A549 (cell line): ENCODE measurements around the gene LBHD2. TPM values are rescaled to one million over a fixed set of nuclear protein-coding genes. Genes with fewer than 3 reads are reported as not detected.

Experiments used
- ATAC-seq, 2 experiments: fragments of 200-7000 bp in 1 of 2; fragments of >200 bp in 1 of 2; cut with Nextera tagmentation in 1 of 2; cut with Tn5 transposase in 1 of 2; 3 replicates each; pipeline versions ENCODE4 v1.8.0 to v1.9.1; 2018 to 2020; ENCODE audit warnings: mild to moderate bottlenecking in 1 of 2, moderate library complexity in 1 of 2
- CTCF ChIA-PET: fragments of 300-600 bp; sonication (Branson Sonifier 250); formaldehyde crosslinking; extraction: SDS; loops from one replicate; lab custom pipeline; 2021; ENCODE audit warnings: antibody characterized with exemption, inconsistent platforms; lab: Yijun Ruan, JAX
- POLR2A ChIA-PET: fragments of 350-600 bp; formaldehyde crosslinking; extraction: SDS; loops from one replicate; lab custom pipeline; 2021; ENCODE audit warnings: antibody characterized with exemption, inconsistent platforms; lab: Yijun Ruan, JAX
- DNase-seq, 2 experiments: peaks; one replicate each; pipeline versions ENCODE4 v3.0.0 to v3.0.0-alpha.2; 2011 to 2016; ENCODE audit warnings: low read depth in 1 of 2, low spot score in 1 of 2
- FAIRE-seq: peaks from 2 replicates; lab custom pipeline; 2011; peaks lifted over from hg19 to GRCh38; lab: Jason Lieb, UNC
- H3K27ac ChIP-seq, 2 experiments: fragments of >200 bp; sonication (Bioruptor Twin); formaldehyde crosslinking; 3 replicates each; pipeline ENCODE4 v1.5.1; 2016 to 2017
- H3K4me1 ChIP-seq: fragments of >200 bp; sonication (Bioruptor Twin); formaldehyde crosslinking; 3 replicates; pipeline ENCODE4 v1.6.1; 2016
- H3K4me2 ChIP-seq: fragments of >200 bp; sonication (Bioruptor Twin); formaldehyde crosslinking; 3 replicates; pipeline ENCODE4 v1.6.1; 2016
- H3K4me3 ChIP-seq: fragments of >200 bp; sonication (Bioruptor Twin); formaldehyde crosslinking; 3 replicates; pipeline ENCODE4 v1.5.1; 2016
- H3K9me3 ChIP-seq: fragments of >200 bp; sonication (Bioruptor Twin); formaldehyde crosslinking; 3 replicates; pipeline ENCODE4 v1.6.1; 2016
- BCL3 ChIP-seq: fragments of >200 bp; sonication (Bioruptor Twin); formaldehyde crosslinking; IDR thresholded peaks from 3 replicates; pipeline ENCODE4 v1.6.1; 2016
- CBX2 ChIP-seq: fragments of 200-600 bp; sonication (generic); IDR thresholded peaks from 2 replicates; pipeline ENCODE4 v1.6.1; 2016; ENCODE audit warnings: low read depth, mild to moderate bottlenecking, borderline replicate concordance
- CEBPB ChIP-seq, 2 experiments: fragments of >200 bp in 1 of 2; sonication (Bioruptor Twin) in 1 of 2; formaldehyde crosslinking in 1 of 2; IDR thresholded peaks; 2 replicates each; pipeline ENCODE4 v1.6.1; 2012 to 2016
- CHD2 ChIP-seq: fragments of 150-350 bp; IDR thresholded peaks from 2 replicates; pipeline ENCODE4 v1.6.1; 2014; ENCODE audit warnings: low read length; ENCODE audit not compliant: partially characterized antibody
- CHD4 ChIP-seq: fragments of 200-600 bp; sonication (generic); IDR thresholded peaks from 2 replicates; pipeline ENCODE4 v1.6.1; 2016; ENCODE audit warnings: antibody characterized with exemption, mild to moderate bottlenecking, borderline replicate concordance
- EHMT2 ChIP-seq: fragments of 200-600 bp; sonication (generic); IDR thresholded peaks from 2 replicates; pipeline ENCODE4 v1.6.1; 2016; ENCODE audit warnings: antibody characterized with exemption, low read depth, mild to moderate bottlenecking, moderate library complexity
- ELK1 ChIP-seq: fragments of 150-350 bp; IDR thresholded peaks from 2 replicates; pipeline ENCODE4 v1.6.1; 2014; ENCODE audit warnings: low read depth, mild to moderate bottlenecking, low read length
- GATA3 ChIP-seq: IDR thresholded peaks from 2 replicates; pipeline ENCODE4 v1.6.1; 2012; ENCODE audit warnings: borderline replicate concordance
- HMGXB4 ChIP-seq: fragments of 250-450 bp; sonication (Bioruptor Pico); IDR thresholded peaks from 2 replicates; pipeline ENCODE4 v1.5.0; 2021; ENCODE audit warnings: mild to moderate bottlenecking, moderate library complexity, borderline replicate concordance
- HOXA7 ChIP-seq: fragments of 250-450 bp; sonication (Bioruptor Pico); IDR thresholded peaks from 2 replicates; pipeline ENCODE4 v1.5.0; 2020; ENCODE audit warnings: mild to moderate bottlenecking, moderate library complexity
- HOXB5 ChIP-seq: fragments of 250-450 bp; sonication (Bioruptor Pico); IDR thresholded peaks from 2 replicates; pipeline ENCODE4 v1.5.0; 2020; ENCODE audit warnings: mild to moderate bottlenecking, moderate library complexity
- KDM1A ChIP-seq: fragments of 200-600 bp; sonication (generic); IDR thresholded peaks from 2 replicates; pipeline ENCODE4 v1.6.1; 2016; ENCODE audit warnings: low read depth, mild to moderate bottlenecking
- MAFK ChIP-seq: fragments of 450-650 bp; IDR thresholded peaks from 2 replicates; pipeline ENCODE4 v1.6.1; 2014; ENCODE audit not compliant: partially characterized antibody
- MAX ChIP-seq: IDR thresholded peaks from 2 replicates; pipeline ENCODE4 v1.6.1; 2012
- NPAS2 ChIP-seq: fragments of 250-450 bp; sonication (Bioruptor Pico); IDR thresholded peaks from 2 replicates; pipeline ENCODE4 v1.8.0; 2022; ENCODE audit warnings: mild to moderate bottlenecking, moderate library complexity, borderline replicate concordance
- RCOR1 ChIP-seq: fragments of 150-350 bp; IDR thresholded peaks from 2 replicates; pipeline ENCODE4 v1.6.1; 2014; ENCODE audit warnings: antibody characterized with exemption, low read length, low read depth
- REST ChIP-seq: fragments of 200-600 bp; sonication (generic); IDR thresholded peaks from 2 replicates; pipeline ENCODE4 v1.6.1; 2016; ENCODE audit warnings: antibody characterized with exemption, mild to moderate bottlenecking, moderate library complexity
- RFX5 ChIP-seq: fragments of 450-650 bp; IDR thresholded peaks from 2 replicates; pipeline ENCODE4 v1.7.1; 2014; ENCODE audit warnings: antibody characterized with exemption, mild to moderate bottlenecking, moderate library complexity
- TFCP2L1 ChIP-seq: fragments of 250-450 bp; sonication (Bioruptor Pico); IDR thresholded peaks from 2 replicates; pipeline ENCODE4 v1.5.0; 2021; ENCODE audit warnings: mild to moderate bottlenecking
- WGBS: methylation state at CpG from one replicate; pipeline ENCODE4 v1.1.6; 2017; ENCODE audit errors: missing lambda C conversion rate; 5-methylcytosine and 5-hydroxymethylcytosine counted together
- polyA plus RNA-seq, 4 experiments: library from polyadenylated mRNA; depleted of rRNA in 3 of 4; stranded (reverse); fragments of >200 nt; fragmentation: RNase III in 1 of 4; extraction: RNeasy Plus Mini Kit Qiagen cat#74134 plus additional on column Dnase treatment in 1 of 4; gene quantifications; 2 replicates in 3 of 4; 3 replicates in 1 of 4; pipeline ENCODE4 v1.2.3, GENCODE V29; 2011 to 2017

Gene LBHD2
- polyA plus RNA-seq, 2 of the 4 experiments (the other 2 are of a cell fraction), result not detected

GRCh38 chr14:103097994-103098957, 14.3 kb downstream of the LBHD2 start:
- peak in 1 of 2 experiments; percentile 4; a peak in 1 of 6 replicates for ATAC-seq
- WGBS, result 71% methylated on average over 30 of the region's 31 CpGs
- CTCF ChIA-PET, result interaction anchor here (0.6 to 14.0 kb wide), 11 partner anchors 7 to 404 kb away, joined by 3 to 544 read pairs (median 22); partner anchors contain the start of gene TNFAIP2

GRCh38 chr14:103099081-103099732, 15.2 kb downstream of the LBHD2 start:
- TF ChIP-seq NPAS2 (no peak), TFCP2L1 (no peak), RCOR1 (no peak), CEBPB (IDR thresholded peaks at IDR 0.05) (peak; percentile 69 to 89), KDM1A (no peak), MAX (peak; percentile 32; the same call in 1 of the 2 replicates), ELK1 (no peak), GATA3 (0 out of 2 replicates have a peak, but pooled peaks have one; percentile 21)
- CTCF ChIA-PET, result interaction anchor here (0.6 to 14.0 kb wide), 9 partner anchors 9 to 188 kb away, joined by 3 to 544 read pairs (median 22); partner anchors contain the start of gene TNFAIP2
- WGBS, result 10% methylated on average over 2 of the region's 12 CpGs
- H3K4me1 ChIP-seq, result peaks cover 55% of the 10 kb centered on the region
- H3K27ac ChIP-seq, result peak overlapping the region; percentile 88 to 94
- peak overlapping the region; percentile 87 for H3K4me2 ChIP-seq
- peak in 1 of 2 experiments; percentile 75 for DNase-seq
- POLR2A ChIA-PET, result no interaction called here
- H3K9me3 ChIP-seq, result no peaks in the 10 kb centered on the region
- no peak for FAIRE-seq
- H3K4me3 ChIP-seq, result no peak overlapping the region
- ATAC-seq, result peak; percentile 20 to 52; a peak in 3 of 6 replicates

More at GRCh38 chr14:103097994-103098957, 14.3 kb downstream of the LBHD2 start:
- Histone ChIP-seq H3K27ac (peak overlapping the region; percentile 88 to 94), H3K4me2 (peak overlapping the region; percentile 87), H3K9me3 (no peaks in the 10 kb centered on the region), H3K4me1 (peaks cover 51% of the 10 kb centered on the region), H3K4me3 (no peak overlapping the region)
- DNase-seq (no peak), FAIRE-seq (no peak)
- TF ChIP-seq KDM1A (peak; percentile 72; the same call in 1 of the 2 replicates), CHD4 (no peak), HOXB5 (CRISPR knock-in tag) (0 out of 2 replicates have a peak, but pooled peaks have one; percentile 35), MAX (0 out of 2 replicates have a peak, but pooled peaks have one; percentile 16), MAFK (no peak)
- POLR2A ChIA-PET, result no interaction called here

- WGBS, result 25% methylated on average over 1 of the region's 8 CpGs
- H3K9me3 ChIP-seq, result no peaks in the 10 kb centered on the region
- ATAC-seq (peak in 1 of 2 experiments; percentile 0; a peak in 1 of 6 replicates), DNase-seq (no peak), FAIRE-seq (no peak)
- TF ChIP-seq EHMT2, result no peak
- no peak for TF ChIP-seq REST
- no peak for TF ChIP-seq TFCP2L1
- no peak for TF ChIP-seq RCOR1
- no peak for TF ChIP-seq CBX2
- no peak for TF ChIP-seq BCL3
- TF ChIP-seq CHD2, result no peak
- TF ChIP-seq KDM1A, result no peak
- no peak for TF ChIP-seq HMGXB4 (CRISPR knock-in tag)
- no peak for TF ChIP-seq HOXA7 (CRISPR knock-in tag)
- no peak for TF ChIP-seq RFX5
- no peak overlapping the region for H3K4me3 ChIP-seq
- ChIA-PET CTCF (interaction anchor here (0.6 to 14.0 kb wide), 10 partner anchors 8 to 406 kb away, joined by 3 to 544 read pairs (median 18); partner anchors contain the start of gene TNFAIP2), POLR2A (no interaction called here)
- peak overlapping the region; percentile 88 to 94 for H3K27ac ChIP-seq
- peak overlapping the region; percentile 87 for H3K4me2 ChIP-seq
- H3K4me1 ChIP-seq, result peaks cover 57% of the 10 kb centered on the region
Measured at GRCh38 chr14:103099733-103100280, 15.8 kb downstream of the LBHD2 start.
